ENCODE measurements around the gene IGSF8.
"Not testable (repeated sequence)": the region's sequence is repeated elsewhere in the genome, so short reads cannot be mapped to it uniquely, and the experiment has no call there.

Gene IGSF8

DNA sequence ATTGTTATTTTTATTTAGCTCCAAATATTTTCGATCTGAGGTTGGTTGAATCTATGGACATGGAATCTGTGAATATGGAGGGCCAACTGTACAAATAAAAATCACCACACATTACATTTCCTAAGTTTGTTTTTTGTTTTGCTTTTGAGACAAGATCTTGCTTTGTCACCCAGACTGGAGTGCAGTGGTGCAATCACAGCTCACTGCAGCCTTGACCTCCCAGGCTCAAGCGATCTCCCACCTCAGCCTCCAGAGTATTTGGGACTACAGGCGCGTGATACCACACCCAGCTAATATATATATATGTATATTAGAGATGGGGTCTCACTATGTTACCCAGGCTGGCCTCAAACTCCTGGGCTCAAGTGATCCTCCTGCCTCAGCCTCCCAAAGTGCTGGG lies 27.9 kb upstream of the IGSF8 start:
- DNase-seq (ENCODE audit: low read depth in 2 of 2), result not testable (repeated sequence)

DNA sequence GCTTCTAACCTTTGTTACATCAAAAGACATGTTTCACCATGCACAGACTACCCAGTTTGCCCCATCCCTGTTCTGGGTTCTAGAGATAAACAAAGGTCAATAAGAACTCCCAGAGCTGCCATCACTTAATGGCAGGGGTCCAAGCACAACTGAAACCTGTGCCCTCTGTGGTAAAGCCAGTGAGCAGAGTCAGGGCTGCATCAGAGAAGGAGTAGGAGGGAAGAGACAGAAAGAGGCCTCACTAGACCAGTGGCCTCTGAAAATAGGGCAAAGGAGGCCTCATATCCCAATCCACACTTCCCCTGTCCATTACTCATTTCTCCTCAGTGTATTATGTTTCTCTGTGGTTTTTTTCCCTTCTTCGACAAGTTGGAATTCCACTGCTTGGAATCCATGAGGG lies 27.3 kb upstream of the IGSF8 start:
- no peak for DNase-seq (ENCODE audit: low read depth in 2 of 2)

DNA sequence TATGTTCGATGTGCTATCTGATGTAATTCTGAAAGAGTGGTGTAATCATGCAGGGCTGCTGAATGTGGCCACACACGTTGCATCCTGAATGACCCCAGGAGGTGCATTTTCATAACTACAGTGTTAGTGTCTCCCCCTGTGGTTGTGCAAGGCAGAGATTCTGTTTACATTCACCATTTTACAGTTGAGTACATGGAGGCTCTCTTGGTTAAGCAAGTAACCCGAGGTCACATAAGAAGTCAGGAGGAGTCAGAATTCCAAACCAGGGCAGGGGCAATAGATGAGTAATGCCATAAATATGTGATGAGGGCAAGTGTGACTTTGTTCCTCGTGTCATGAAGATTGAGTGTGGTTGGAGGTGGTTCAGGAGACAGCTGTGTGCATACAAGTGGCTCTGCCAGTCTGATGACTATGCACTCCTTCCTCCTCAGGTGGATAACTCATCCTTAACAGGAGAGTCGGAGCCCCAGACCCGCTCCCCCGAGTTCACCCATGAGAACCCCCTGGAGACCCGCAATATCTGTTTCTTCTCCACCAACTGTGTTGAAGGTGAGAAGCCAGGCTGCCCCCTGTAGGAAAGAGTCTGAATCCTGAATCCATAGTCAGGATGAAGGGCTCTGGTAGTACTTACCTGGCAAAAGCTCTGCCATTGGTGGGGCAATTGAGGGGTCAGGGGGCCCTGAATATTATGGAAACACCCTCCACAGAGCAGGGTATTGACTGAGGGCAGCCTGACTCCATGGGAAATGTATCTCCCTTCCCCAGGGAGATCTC lies 26.5 kb upstream of the IGSF8 start:
- DNase-seq (ENCODE audit: low read depth in 2 of 2), result no peak

DNA sequence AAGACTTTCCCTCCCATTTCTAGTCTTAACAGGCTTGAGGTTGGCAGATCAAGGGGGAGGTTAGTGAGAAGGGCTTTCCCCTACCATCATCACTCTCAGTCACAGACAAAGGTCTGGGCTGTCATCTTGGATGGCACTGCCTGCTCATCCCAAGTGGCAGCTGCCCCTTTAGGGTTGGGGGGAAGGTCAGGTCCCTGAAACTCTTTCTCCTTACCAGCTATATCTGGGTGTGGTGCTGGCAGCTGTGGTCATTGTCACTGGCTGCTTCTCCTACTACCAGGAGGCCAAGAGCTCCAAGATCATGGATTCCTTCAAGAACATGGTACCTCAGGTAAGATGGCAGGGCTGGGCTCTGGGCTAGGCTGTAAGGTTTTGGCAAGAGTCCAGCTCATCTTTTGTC lies 25.3 kb upstream of the IGSF8 start:
- DNase-seq (ENCODE audit: low read depth in 2 of 2), result no peak

DNA sequence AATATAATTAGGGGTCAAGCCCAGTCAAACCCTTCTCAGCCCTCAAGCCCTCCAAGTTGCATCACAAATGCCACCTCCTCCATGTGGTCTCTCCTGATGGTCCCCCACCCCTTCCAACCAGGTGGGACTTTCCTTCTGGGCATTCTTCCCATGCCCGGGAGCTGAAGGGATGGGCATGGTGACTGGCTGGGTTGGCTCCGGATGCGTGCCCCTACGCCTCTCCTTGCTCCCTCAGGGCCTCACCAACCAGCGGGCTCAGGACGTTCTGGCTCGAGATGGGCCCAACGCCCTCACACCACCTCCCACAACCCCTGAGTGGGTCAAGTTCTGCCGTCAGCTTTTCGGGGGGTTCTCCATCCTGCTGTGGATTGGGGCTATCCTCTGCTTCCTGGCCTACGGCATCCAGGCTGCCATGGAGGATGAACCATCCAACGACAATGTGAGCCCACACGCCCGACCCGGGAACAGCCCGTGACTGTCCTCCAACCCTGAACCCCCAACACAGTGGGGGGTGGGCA lies 24.6 kb upstream of the IGSF8 start:
- no peak for DNase-seq (ENCODE audit: low read depth in 2 of 2)

DNA sequence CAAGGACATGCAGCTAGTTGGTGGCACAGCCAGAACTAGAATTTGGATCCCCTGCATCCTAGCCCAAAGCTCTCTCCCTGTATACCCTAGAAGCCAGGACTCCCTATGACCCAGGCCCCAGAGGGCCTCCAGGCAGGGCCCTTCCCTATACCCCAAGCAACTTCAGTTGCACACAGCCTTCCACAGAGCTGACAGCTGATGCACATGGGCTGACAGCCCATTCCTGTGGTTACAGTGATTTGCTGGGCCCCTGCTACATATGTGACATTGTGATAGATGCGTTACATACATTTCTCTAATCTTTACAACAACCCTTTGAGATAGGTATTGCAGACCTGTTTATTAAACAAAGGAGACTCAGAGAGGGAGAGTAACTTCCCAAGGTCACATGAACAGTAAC lies 23.0 kb upstream of the IGSF8 start:
- no peak for DNase-seq (ENCODE audit: low read depth in 2 of 2)

DNA sequence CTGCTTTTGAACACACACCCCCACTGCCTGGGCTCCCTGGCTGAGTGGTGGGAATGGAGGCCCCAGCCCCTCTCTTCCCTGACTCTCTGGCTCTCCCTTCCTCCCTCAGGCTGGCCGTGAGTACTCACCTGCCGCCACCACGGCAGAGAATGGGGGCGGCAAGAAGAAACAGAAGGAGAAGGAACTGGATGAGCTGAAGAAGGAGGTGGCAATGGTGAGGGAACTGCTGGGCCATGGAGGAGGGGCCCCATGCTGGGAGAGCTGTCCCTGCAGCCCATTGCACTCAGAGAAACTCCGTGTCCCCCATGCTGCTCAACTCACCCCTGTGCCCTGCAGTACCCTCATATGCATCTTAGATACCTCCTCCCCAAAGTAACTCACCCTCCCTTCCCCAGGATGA lies 22.4 kb upstream of the IGSF8 start:
- no peak for DNase-seq (ENCODE audit: low read depth in 2 of 2)

GRCh38 chr1:160118928-160119327 lies 20.5 kb upstream of the IGSF8 start:
- DNase-seq (ENCODE audit: low read depth in 2 of 2), result no peak

GRCh38 chr1:160117709-160118183 lies 19.3 kb upstream of the IGSF8 start:
- no peak for DNase-seq (ENCODE audit: low read depth in 2 of 2)

DNA sequence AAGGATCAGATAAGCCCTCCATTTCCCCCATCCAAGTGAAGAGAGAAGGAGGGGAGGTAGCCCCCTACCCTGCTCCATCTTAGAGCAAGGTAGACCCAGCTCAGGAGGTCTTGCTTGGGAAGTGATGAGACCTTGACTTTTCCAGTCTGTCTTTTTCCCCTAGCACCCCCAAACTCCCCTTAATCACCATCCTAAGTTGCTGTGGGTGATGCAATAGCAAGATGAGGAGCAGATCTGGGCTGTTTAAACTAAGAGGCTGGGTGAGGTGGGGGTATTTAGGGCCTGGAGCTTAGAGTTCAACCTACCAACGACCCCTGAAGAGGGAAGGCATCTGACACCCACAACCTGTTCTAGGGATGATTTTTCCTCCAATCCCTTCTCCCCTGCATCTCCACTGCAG lies 18.9 kb upstream of the IGSF8 start:
- DNase-seq (ENCODE audit: low read depth in 2 of 2), result no peak

- no peak for DNase-seq (ENCODE audit: low read depth in 2 of 2)
Observed at GRCh38 chr1:160116283-160117147, 18.1 kb upstream of the IGSF8 start.

GRCh38 chr1:160115545-160116282 lies 17.3 kb upstream of the IGSF8 start, which contains the start of gene ATP1A2:
Gene ATP1A2 (plus strand): TSS chr1:160115759. CDS start chr1:160115862, 103 bp downstream.
- DNase-seq (ENCODE audit: low read depth in 2 of 2), result no peak

- no peak for DNase-seq (ENCODE audit: low read depth in 2 of 2)
Observed at GRCh38 chr1:160114085-160114484, 15.7 kb upstream of the IGSF8 start.

DNA sequence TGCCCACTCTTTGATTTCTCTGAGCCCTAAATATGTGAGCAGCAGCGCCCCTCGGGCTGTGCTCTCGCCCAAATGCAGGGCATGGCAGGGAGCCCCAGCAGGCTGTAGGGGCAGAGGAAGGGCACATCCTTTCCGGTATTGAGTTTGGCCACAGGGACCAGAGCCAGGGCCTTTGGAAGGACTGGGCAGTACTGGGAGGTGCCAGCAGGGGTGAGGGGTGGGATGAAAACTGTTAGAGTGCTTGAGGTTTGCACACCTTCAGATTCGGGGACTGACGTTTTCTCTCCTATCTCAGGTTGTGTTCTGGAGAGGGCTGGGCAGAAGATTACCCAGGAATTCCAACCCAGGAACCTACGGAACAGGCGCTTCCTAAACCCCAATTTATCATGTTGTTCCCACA lies 15.0 kb upstream of the IGSF8 start:
- no peak for DNase-seq (ENCODE audit: low read depth in 2 of 2)

- DNase-seq (ENCODE audit: low read depth in 2 of 2), result no peak
Observed at GRCh38 chr1:160112357-160112756, 13.9 kb upstream of the IGSF8 start.

DNA sequence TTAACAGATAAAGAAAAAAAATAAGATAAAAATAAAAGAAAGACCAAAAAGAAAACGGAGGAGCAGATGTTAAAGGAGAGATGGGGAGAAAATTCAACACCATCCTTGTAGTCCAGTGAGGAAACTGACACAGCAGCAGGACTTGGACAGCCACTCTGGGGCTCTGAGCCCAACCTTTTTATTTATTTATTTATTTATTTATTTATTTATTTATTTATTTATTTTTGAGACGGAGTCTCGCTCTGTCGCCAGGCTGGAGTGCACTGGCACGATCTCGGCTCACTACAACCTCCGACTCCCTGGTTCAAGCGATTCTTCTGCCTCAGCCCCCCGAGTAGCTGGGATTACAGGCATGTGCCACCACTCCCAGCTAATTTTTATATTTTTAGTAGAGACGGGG lies 13.0 kb upstream of the IGSF8 start:
- DNase-seq (ENCODE audit: low read depth in 2 of 2), result not testable (repeated sequence)

DNA sequence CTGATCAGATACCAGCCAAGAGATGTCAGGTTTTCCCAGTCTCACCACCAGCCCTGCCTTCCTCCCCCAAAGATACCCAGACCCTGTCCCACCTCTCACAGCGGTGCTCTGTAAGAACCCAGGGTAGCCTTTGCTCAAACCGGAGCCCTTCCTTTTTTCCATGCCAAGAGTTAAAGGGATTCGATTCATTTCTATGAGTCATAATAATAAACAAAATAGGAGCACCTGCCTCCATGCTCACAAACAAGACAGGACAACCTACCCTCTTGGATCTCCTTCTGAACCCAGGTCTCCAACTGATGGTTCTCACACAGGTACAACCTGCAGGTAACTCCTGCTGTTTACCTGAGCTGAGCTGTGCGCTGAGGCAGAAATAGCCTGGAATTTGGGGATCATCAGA lies 11.3 kb upstream of the IGSF8 start:
- no peak for DNase-seq (ENCODE audit: low read depth in 2 of 2)

- DNase-seq (ENCODE audit: low read depth in 2 of 2), result no peak
Observed at GRCh38 chr1:160108888-160109662, 10.7 kb upstream of the IGSF8 start.

DNA sequence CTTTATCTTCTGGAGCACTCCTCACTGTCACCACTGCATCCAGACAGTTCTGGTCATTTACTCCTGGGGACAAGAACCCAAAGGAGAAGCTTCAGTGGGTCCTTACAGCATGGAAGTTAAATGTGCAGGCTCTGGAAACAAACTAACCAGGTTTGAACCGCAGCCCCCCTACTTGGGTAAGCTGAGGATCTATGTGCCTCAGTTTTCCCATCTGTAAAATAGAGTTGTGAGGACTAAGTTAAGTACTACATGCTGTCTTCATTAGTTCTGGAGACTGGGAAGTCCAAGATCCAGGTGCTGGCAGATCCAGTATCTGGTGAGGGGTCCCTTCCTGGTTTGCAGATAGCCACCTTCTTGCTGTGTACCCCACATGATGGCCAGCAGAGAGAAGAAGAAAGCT lies 9.1 kb upstream of the IGSF8 start:
- no peak for DNase-seq (ENCODE audit: low read depth in 2 of 2)

GRCh38 chr1:160105155-160105554 lies 6.7 kb upstream of the IGSF8 start:
- no peak for DNase-seq (ENCODE audit: low read depth in 2 of 2)

- no peak for DNase-seq (ENCODE audit: low read depth in 2 of 2)
Observed at GRCh38 chr1:160104486-160104885, 6.1 kb upstream of the IGSF8 start.
